ENCODE data around the gene KCNJ6.
"Not testable (repeated sequence)": the region's sequence is repeated elsewhere in the genome, so short reads cannot be mapped to it uniquely, and the experiment has no call there.

Gene KCNJ6

GRCh38 chr21:37765221-37765900 is 150.9 kb downstream of the KCNJ6 start:
- no peak for DNase-seq

GRCh38 chr21:37764691-37765090 is 151.6 kb downstream of the KCNJ6 start:
- no peak for DNase-seq

- no peak for DNase-seq
Observed at GRCh38 chr21:37763298-37763697, 153.0 kb downstream of the KCNJ6 start.

- DNase-seq: no peak
Observed at GRCh38 chr21:37762606-37763005, 153.7 kb downstream of the KCNJ6 start.

DNA sequence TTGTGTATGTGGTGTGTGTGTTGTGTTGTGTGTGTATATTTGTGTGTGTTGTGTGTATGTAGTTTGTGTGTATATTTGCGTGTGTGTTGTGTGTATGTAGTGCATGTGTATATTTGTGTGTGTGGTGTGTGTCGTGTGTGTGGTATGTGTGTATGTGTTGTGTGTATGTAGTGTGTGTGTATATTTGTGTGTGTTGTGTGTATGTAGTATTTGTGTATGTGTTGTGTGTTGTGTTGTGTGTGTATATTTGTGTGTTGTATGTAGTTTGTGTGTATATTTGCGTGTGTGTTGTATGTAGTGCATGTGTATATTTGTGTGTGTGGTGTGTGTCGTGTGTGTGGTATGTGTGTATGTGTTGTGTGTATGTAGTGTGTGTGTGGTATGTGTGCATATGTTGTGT is 154.9 kb downstream of the KCNJ6 start:
- not testable (repeated sequence) for DNase-seq

- no peak for DNase-seq
Observed at GRCh38 chr21:37759777-37760176, 156.5 kb downstream of the KCNJ6 start.

GRCh38 chr21:37758982-37759381 is 157.3 kb downstream of the KCNJ6 start:
- DNase-seq: no peak

DNA sequence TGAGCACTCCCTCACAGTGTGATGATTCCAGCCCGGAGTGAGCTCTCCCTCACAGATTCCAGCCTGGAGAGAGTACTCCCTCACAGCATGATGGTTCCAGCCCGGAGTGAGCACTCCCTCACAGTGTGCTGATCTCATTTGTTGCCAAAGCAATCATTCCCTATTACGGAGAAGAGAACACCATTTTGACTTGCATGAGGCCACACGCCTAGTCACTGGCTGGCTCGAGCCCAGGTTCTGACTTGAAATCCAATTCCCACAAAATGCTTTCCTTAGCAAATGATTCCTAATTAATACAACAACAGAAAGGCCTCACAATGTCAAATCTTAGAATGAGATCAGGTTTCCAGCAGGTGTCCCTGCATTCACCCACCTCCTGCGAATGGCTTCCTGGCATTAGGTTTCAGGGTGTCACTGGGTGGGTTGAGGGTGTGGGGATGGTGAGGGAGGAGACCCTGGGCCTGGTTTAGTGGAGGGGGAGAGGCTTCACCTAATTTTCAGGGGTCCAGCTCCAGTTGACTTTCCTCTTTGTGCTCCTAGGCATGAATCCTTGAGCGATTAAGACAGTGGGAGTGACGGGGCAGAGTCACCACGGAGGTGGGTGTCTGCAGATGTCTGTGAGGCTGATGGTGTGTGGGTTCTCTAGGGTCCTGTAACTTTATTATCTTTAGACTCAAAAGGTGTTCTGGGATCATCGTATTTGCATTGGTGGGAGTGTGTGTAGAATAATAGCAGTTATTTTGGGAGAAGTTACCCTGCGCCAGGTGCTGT is 158.5 kb downstream of the KCNJ6 start:
- DNase-seq: no peak

DNA sequence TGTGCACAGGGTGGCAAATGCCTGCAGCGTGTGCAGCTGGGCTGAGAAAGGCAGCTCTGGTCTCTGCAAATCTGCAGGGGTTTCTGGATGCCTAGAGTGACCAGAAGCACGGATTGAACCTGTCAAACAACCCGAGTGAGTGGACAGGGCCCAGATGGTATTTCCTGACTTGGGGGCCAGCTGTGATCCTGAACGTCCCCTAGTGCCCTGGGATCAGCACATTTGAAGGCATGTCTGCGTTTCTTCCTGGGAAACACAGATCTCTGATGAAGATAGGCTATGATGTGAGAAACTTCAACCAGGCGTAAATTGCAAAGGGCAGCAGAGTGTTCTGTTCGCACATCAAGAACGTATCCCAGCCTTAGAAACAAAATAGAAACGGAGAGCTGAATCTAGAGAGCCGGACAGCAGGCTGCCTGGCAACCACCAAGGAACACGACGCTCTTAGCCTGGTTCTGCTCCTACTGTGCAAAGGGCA is 163.1 kb downstream of the KCNJ6 start:
- DNase-seq: no peak

DNA sequence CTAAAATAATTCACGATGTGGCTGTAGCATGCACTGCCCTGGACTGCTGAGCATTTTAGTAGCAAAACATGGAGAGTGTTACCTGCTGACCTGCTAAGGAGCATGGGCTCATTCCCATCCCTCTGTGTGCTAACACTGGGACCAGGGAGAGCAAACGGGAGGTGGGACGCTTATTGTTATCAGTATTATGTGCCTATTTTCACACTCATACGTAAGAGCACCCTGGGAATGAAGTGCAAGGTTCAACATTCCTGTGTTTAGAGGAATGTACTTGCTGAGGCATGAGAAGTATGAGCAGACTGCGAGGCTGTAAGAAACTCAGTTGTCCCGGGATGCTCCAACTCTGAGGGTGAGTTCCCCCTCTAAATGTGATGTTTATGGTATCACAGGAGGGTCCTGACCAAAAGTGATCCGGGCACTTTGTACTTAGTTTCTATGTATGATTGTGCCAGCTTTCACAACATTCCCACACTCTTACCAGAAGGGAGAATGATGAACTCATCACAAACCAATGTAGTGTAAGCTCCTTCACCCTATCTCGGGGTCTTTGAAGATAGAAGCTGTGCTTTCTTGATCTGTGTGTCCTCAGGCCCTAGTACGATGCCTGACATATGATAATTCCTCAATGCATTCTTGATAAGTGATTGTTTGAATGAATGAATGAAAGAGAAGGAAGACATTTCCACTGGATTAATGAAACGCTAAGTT is 164.8 kb downstream of the KCNJ6 start:
- no peak for DNase-seq

- no peak for DNase-seq
Observed at GRCh38 chr21:37749132-37749531, 167.1 kb downstream of the KCNJ6 start.

- no peak for DNase-seq
Observed at GRCh38 chr21:37748351-37748750, 167.9 kb downstream of the KCNJ6 start.

- DNase-seq: no peak
Observed at GRCh38 chr21:37746849-37747248, 169.4 kb downstream of the KCNJ6 start.

- DNase-seq: no peak
Observed at GRCh38 chr21:37744551-37744950, 171.7 kb downstream of the KCNJ6 start.

DNA sequence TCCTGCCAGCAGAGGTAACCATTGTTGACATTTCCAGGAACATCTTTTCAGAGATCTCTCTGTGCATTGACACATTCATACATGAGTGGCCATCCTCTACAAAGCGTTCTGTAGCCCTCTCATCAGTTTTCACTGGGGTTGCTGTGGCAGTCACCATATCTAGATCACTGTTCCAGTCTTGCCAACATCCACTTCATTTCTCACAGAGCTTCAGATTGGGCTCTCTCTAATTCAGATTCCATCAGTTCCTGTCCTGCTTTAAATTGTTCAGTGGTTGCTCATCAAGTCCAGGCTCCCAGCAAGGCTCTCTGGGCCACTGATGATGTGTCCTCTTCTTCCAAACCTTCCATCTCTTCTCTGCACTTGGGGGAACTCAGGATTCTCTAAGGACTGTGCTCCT is 173.7 kb downstream of the KCNJ6 start:
- DNase-seq: no peak

DNA sequence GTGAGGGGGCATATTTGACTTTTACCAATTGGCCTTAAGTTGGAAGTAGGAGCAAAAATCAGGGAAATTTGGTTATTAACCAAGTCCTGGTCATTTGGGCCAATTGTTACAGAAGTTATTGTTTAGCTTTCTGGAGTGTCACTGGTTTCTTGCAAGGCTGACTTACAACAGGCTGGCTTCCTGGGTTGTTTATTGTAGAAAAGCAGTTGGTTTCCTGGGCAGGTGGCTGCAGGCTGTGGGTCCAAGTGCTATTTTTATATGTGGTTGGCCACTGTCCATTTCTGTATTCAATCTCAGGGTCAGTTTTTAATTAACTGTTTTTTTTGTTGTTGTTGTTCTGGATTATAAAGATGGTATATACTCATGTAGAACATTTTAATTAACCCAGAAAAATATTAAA is 174.1 kb downstream of the KCNJ6 start:
- DNase-seq: no peak

- no peak for DNase-seq
Observed at GRCh38 chr21:37737996-37738395, 178.3 kb downstream of the KCNJ6 start.

- no peak for DNase-seq
Observed at GRCh38 chr21:37737507-37737906, 178.8 kb downstream of the KCNJ6 start.

GRCh38 chr21:37734846-37735245 is 181.4 kb downstream of the KCNJ6 start:
- DNase-seq: no peak

GRCh38 chr21:37732927-37733326 is 183.3 kb downstream of the KCNJ6 start:
- no peak for DNase-seq

DNA sequence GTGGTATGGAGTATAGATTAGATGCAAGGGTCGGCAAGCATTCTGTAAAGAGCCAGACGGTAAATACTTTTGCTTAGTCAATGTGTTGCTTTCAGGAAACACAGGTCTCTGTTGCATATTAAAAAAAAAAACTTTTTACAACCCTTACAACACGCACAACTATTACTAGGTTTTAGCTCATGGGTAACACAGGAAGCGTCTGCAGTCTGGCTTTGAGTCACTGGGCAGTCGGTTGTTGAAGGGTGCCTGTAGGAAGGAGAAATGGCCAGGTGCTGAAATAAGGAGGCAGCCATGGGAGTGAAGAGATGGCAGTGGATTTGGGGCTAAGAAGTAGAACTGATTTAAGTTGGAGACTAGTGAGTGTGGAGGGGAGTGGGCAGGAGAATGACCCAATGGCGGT is 192.1 kb downstream of the KCNJ6 start:
- no peak for DNase-seq

- DNase-seq: no peak
Observed at GRCh38 chr21:37717534-37717933, 198.7 kb downstream of the KCNJ6 start.

DNA sequence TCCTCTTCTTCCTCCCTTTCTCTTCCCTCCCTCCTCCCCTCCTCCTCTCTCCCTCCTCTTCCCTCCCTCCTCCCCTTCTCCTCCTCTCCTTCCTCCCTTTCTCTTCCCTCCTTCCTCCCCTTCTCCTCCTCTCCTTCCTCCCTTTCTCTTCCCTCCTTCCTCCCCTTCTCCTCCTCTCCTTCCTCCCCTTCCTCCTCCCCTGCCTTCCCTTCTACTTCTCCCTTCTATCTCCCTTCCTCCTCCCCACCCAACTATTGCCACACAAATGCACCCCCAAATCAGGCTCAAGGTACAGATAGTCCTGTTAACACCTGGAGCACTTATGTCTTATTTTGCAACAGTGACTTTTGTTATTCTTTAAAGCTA is 203.7 kb downstream of the KCNJ6 start:
- not testable (repeated sequence) for DNase-seq

Data from activated gamma-delta T cell treated with Interleukin-2 at 50 U/mL for 16 hours (primary cell).